NCI-H460 (cell line): Measurements from ENCODE around the gene ZNF385C. TPM values are rescaled to one million over a fixed set of nuclear protein-coding genes. Genes with fewer than 3 reads are reported as not detected.

Experiments used
- DNase-seq: peaks from one replicate; pipeline ENCODE4 v3.0.0-alpha.2; 2016; ENCODE audit warnings: low read depth; ENCODE audit errors: extremely low read depth
- total RNA-seq: library from RNA; depleted of rRNA; stranded (reverse); fragments of >200 nt; shearing (Covaris generic); gene quantifications from 2 replicates; pipeline ENCODE4 v1.2.3, GENCODE V29; 2014

ZNF385C gene
- total RNA-seq, 1 experiment from 2014 or later = 0.10 TPM

- no peak for DNase-seq
These were observed 28.6 kb upstream of the ZNF385C start for GRCh38 chr17:42126836-42127235.

- no peak for DNase-seq
These were observed 27.3 kb upstream of the ZNF385C start for GRCh38 chr17:42125565-42125964.

GRCh38 chr17:42124256-42124655, 26.0 kb upstream of the ZNF385C start:
- no peak for DNase-seq

- DNase-seq = no peak
These were observed 24.4 kb upstream of the ZNF385C start, which contains the start of gene HSPB9 for GRCh38 chr17:42122371-42123303. Gene HSPB9 (plus strand): TSS chr17:42122804. CDS start chr17:42122851, 47 bp downstream.

GRCh38 chr17:42120770-42121769, 22.8 kb upstream of the ZNF385C start, which contains the start of gene KAT2A:
Gene KAT2A (minus strand): TSS chr17:42121367. CDS start chr17:42121304, 63 bp downstream.
- peak; percentile 82 for DNase-seq

GRCh38 chr17:42120161-42120769, 22.0 kb upstream of the ZNF385C start:
- no peak for DNase-seq

GRCh38 chr17:42119301-42119700, 21.0 kb upstream of the ZNF385C start:
- no peak for DNase-seq

- peak; percentile 25 for DNase-seq
These were observed 20.3 kb upstream of the ZNF385C start for GRCh38 chr17:42118545-42118944.

- DNase-seq = no peak
These were observed 19.8 kb upstream of the ZNF385C start for GRCh38 chr17:42118126-42118510.

- no peak for DNase-seq
These were observed 19.3 kb upstream of the ZNF385C start for GRCh38 chr17:42117397-42118125.

- peak; percentile 83 for DNase-seq
These were observed 18.6 kb upstream of the ZNF385C start for GRCh38 chr17:42116705-42117396.

- no peak for DNase-seq
These were observed 15.8 kb upstream of the ZNF385C start for GRCh38 chr17:42114118-42114517.

- no peak for DNase-seq
These were observed 15.2 kb upstream of the ZNF385C start for GRCh38 chr17:42113293-42114069.

GRCh38 chr17:42112552-42113176, 14.4 kb upstream of the ZNF385C start, which contains the start of gene DHX58:
Gene DHX58 (minus strand): TSS chr17:42112714. CDS start chr17:42111892, 822 bp downstream.
- peak; percentile 61 for DNase-seq

- no peak for DNase-seq
These were observed 13.7 kb upstream of the ZNF385C start for GRCh38 chr17:42111871-42112551.

GRCh38 chr17:42111265-42111636, 13.0 kb upstream of the ZNF385C start:
- DNase-seq = no peak
